Skeletal muscle cell (primary cell): ENCODE measurements around the gene PDE4C.

Experiments used
- DNase-seq: peaks from one replicate; pipeline ENCODE4 v3.0.0-alpha.2; 2010; ENCODE audit warnings: low read depth
- H3K4me3 ChIP-seq: 2 replicates; pipeline ENCODE4 v1.5.1; 2011; ENCODE audit warnings: low read depth, mild to moderate bottlenecking, control low read depth, low read length, moderate library complexity

PDE4C gene

DNA sequence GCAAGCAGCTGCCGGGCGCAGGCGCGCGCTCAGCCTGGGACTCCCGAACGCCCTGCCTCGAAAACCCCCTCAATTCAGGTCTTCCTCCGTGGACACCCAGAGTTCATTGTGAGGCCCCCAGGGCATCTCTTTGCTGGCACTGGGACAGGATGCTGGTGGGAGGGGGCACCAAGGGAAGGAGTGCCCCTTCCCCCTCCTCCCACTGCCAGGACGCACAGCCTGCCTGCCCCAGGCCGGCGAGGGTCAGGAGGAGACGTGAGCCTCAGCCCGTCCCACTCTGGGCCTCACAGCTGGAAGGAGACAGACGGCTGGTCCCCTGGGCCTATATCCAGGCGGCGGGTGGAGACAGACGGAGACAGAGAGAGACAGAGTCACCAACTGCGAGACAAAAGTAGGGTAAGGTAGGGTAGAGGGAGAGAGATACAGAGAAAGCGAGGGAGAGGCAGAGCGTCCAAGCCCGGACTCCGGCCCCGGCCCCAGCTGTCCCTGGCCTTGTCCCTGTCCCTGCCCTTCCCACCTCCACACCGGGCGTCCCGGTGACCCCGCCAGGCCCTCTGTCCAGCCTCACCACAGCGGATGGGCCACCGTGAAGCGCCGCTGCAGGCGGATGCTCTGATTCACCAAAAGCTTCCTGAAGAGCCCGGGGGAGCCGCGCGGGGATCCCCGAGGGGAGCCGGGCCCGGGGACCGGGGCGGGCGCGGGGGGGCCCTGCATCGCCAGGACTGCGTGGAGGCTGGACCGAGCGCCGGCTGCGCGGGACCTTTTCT lies at the start of gene PDE4C:
TSS of gene PDE4C (minus strand) at position 737 of the 767 bp plus-strand sequence. CDS start at position 714, 23 bp downstream.
- H3K4me3 ChIP-seq, result peak within 1 kb of the TSS; percentile 26
- DNase-seq, result no peak

DNA sequence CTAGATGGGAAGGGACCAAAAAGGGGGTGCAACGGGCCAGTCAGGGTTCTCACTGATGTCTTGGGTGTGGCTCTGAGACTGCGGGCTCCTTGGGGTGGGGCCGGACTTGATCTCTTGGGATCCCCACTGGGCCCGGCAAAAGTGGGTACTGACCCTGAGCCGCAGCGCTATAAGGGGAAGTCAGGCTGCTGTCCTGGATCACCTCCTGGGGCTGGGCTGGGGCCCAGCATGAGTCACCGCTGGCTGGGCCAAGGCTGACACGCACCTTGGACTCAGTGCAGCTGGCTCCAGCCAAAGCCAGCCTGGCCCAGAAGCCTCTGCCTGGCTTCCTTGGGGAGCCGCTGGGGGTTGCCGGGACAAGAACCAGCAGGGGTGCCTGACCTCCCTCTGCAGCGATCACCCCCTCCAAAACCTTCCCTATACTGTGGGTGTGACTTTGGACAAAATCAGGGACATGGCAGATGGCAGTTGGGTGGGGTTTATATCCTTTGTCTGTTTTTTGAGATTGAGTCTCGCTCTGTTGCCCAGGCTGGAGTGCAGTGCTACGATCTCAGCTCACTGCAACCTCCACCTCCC lies 48.6 kb upstream of the PDE4C start:
- no peak overlapping the region for H3K4me3 ChIP-seq
- DNase-seq, result peak; percentile 58

DNA sequence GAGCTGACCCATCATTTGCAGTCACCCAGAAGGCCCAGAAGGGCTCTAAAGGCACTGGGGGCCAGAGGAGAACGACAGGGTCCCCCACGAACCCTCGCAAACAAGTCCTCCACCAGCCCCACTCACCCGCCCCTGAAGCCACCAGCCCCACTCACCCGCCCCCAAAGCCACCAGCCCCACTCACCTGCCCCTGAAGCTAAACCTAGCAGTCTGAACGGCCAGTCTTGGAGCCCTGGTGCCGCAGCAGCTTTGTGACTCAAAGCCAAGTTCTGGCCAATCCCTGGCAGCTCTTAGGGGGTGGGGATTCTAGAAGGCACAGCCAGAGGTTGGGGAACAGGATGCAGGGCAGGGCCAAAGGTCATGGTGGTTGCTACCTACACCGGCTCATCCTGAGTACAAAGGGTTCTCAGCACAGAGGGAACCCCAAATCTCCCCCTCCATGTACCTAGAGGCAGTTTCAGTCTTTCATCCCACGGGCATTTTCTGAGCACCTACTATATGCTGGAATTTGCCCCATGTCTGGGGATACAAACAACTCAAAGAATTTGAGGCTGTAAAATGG lies 48.1 kb upstream of the PDE4C start, which contains the start of gene IQCN:
TSS of gene IQCN (minus strand) at position 234 of the 562 bp plus-strand sequence. CDS start 4,974 bp downstream, outside the sequence.
- no peak for DNase-seq
- no peak within 1 kb of the TSS for H3K4me3 ChIP-seq

DNA sequence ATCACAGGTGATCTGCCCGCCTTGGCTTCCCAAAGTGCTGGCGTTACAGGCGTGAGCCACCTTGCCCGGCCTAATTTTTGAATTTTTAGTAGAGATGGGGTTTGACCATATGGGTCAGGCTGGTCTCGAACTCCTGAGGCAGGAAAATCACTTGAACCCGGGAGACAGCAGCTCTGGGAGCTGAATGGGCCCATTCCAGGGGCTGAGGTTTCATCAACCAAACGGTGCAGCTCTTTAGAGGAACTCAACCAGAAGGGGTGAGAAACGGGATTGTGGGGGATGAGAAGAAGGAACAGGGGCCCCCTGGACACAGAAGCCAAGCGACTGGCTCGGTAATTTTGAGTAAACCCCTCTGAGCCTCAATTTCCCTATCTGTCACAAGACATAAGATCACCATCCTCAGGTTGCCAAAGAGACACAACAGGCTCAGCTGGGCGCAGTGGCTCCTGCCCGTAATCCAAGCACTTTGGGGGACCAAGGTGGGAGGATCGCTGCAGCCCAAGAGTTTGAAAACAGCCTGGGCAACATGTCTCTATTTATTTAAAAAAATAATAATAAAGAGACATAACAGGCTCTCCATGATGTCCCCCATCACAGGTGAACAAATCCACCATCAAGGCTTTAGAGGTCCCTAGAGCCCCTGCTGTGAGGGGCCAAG lies 47.5 kb upstream of the PDE4C start:
- DNase-seq, result no peak
- no peak overlapping the region for H3K4me3 ChIP-seq

DNA sequence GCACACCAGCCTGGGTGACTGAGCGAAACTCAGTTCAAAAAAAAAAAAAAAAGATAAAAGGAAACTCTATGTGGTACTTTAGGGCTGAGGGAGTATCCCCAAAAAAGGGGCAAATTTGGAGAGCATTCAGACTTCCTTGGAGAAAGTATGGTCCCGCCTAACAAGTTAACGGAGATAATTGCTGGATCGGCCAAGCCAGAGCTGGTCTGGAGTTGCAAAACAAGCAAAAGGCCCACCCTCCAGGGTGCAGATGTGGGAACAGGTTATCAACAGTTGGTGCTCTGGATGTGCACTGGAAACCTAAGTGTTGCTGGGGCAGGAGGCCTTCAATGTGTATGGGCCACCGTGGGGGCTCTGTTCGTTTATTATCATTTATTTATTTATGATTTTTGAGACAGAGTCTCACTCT lies 45.2 kb upstream of the PDE4C start:
- H3K4me3 ChIP-seq, result no peak overlapping the region
- DNase-seq, result no peak

DNA sequence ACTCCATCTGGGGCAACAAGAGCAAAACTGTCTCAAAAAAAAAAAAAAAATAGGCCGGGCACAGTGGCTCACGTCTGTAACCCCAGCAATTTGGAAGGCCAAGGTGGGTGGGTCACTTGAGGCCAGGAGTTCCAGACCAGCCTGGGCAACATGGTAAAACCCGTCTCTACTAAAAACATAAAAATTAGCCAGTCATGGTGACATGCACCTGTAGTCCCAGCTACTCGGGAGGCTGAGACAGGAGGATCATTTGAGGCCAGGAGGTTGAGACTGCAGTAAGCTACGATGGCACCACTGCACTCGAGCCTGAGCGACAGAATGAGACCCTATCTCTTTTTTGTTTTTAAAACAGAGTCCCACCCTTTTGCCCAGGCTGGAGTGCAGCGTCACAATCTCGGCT lies 44.1 kb upstream of the PDE4C start:
- DNase-seq, result no peak
- H3K4me3 ChIP-seq, result no peak overlapping the region

DNA sequence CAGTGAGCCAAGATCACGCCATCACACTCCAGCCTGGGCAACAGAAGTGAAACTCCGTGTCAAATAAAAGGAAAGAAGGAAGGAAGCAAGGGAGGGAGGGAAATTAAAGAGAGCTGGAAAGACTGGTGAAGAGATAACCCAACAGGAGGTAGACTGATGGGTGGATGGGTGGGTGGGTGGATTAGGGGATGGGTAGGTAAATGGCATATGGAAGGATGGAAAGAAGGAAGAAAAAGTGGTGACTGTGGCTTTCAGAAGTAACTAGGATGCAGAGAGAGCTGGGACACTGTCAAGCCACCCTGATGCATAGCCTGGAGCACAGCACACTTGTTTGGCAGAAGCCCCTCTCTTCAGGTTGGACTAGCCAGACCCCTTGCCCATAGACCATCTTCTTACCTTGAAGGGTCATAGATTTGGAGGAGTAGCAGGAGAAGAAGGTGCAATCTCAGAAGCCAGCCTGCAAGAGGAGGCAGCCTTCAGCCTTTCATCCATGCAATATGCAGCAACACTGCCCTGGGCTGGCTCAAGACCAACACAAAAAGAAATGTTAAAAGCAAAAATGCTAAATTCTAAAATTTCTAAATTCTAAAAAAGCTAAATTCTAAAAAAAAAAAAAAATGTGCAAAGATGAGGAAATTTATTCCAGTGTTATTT lies 43.0 kb upstream of the PDE4C start:
- no peak overlapping the region for H3K4me3 ChIP-seq
- DNase-seq, result no peak

DNA sequence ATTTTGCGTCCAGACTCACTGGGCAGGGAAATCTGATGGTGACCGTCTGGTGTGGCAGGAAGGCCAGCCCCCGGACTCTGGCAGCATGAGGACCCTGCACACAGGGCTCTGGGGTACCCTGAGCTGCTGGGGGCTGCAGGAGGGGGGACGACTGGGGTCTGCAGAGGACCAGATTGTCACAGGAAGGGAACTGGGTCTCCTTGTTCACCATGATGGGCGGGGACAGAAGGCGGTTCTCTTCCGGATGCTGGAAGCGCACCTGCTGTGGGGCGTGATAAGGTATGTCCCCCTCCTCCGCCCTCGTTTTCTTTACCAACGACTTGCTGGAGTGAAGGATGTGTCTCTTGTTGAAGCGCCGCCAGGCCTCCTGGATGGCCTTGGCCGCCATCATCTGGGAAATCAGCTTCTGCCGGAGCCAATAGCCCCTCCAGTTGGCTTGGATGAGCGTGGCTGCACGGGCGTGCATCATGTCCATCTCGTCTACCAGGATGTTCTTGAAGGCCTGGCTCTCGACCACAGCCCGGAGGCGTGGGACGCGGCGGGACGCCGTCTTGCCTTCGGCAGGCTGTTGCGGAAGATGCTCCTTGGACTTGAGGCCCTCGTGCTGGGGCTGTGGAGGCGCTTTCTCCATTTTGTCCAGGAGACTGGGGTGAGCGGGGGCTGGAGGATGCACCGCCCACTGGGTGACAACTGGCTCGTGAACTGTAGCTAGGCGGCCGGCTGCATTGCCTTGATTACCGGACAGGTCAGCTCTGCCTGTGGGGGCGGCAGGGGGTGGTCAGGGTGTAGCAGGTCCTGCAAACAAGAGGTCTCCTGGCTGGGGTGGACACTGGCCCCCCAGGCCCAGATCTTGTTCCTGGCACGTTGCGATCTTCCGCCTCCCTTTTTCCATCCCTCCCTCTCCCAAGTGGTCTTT lies 40.8 kb upstream of the PDE4C start:
- no peak for DNase-seq

DNA sequence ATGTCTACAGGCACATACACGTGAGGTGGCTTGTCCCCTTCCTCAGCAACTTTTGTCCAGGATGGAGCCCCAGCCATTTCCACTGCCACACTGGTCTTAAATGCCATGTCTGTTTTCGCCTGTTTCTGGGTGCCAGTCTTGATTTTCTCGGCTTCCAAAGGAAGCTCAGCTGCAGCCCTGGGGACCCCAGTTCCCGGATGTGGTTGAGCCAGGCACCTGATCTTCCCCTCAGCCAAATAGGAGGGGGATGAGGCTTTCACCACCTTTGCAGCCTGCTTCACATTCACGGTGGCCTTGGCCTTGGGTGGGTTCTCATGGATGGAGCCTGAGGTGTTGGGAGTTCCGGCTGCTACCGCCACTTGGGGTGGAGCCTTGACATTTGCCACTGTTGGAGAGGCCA lies 39.3 kb upstream of the PDE4C start:
- H3K4me3 ChIP-seq, result no peak overlapping the region
- no peak for DNase-seq

More for the DNA sequence above, 40.8 kb upstream of the PDE4C start:
- H3K4me3 ChIP-seq, result no peak overlapping the region

DNA sequence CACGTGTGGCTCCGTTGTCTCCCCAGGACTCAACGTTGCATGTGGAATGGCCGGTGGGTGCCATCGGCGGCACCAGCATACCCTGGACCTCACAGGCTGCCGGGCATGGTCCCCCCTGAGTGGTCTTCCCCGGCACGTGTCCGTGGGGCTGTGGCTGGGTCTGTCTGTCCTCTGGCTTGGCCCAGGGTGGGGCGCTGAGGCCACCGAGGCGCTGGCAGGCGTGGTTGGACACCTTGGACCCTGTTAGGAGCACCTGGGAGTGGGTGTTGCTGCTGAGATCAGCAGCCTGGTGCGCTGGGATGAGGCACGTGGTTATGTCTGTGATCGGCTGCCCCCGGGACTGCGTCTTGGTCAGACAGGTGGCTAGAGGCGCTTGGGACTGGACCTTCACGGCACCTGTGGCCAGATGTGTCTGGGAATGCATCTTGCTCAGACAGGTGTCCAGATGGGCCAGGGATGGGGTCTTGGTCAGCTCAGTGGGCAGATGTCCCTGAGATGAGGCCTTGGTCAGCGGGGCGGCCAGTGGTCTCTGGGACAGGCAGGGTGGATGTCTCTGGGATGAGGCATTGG lies 38.8 kb upstream of the PDE4C start:
- DNase-seq, result no peak
- H3K4me3 ChIP-seq, result no peak overlapping the region

DNA sequence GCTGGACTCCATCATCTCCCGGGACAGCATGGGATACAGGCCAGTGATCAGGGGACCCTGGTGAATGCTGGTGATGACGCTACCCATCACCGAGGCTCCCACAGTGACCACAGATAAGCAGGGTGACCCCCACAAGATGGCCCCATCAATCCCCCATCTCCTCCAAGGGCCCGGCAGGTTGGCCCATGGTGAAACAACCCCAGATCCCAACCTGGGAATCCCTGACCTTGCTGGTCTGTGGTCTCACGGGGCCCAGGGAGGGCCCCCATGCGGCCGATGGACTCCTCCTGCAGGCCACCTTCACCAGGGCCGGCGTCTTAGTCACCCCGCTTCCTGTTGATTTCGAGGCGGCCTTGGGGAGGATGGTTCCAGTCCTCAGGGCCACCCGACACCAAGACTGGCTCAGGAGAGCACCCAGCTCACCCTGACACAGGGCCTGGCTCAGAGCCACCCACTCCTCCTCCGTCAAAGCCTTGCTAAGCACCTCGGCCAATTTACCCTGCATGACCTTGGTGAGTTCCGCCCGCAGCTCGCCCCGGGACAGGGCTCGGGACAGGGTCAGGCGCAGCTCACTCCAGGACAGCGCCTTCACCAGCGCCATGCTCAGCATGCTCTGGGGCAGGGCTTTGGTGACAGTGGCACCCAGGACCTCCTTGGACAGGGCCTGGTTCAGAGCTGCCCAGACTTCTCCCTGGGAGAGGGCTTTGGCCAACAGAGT lies 38.1 kb upstream of the PDE4C start:
- no peak overlapping the region for H3K4me3 ChIP-seq
- DNase-seq, result no peak

DNA sequence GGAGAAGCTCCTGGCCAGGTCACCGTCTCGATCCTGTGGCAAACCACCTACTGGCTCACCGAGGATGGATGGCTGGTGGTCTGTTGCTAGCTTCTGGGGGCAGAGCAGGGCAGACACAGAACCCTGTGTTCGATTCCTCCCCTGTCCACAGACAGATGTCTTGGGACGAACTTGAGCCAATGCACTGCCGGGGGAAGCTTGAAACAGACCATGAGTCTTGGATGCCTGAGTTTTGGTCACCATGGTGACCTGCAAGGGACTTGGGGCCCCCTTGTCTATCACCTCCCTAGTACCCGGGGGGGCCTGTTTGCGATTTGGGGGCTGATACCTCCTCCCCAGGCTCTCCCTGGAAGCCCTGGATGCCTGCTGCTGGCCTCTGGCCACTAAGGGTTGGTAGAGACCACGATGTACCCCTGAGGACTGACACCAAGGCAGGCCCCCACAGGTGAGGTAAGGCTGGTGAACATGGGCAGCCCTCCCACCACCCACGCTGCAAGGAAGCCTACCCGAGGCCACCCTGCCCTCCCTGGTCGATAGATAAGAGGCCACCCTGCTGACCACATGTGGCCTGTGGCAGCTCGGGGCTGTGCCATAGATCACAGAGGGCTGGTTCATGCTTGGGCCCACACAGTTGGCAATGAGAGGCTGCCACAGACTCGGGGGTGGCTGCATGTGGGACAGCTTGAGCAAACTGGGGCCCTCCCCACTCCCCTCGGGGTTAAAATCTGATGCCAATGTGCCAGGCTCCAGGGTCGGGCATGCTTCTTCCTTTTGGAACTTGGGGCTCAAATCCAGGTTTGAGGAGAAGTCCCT lies 37.3 kb upstream of the PDE4C start:
- no peak overlapping the region for H3K4me3 ChIP-seq
- no peak for DNase-seq

DNA sequence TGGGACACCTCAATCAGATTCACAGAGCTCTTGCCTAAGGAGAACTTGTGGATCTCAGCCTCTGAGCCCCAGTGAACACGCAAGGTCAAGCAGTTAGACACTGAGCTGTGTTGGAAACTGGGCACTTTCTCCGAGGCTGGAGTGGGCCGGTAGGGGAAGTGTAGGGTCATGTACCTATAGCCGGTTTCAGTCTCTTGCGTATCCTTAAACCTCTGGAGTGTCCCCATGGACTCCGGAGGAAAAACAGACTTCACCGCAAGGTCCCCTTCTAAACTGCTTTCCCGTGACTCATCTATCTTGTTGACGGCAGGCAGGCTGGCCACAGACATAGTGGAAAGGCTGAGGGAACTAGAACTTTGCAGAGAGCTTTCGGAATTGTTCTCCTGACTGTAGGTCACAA lies 36.7 kb upstream of the PDE4C start:
- no peak overlapping the region for H3K4me3 ChIP-seq
- no peak for DNase-seq

DNA sequence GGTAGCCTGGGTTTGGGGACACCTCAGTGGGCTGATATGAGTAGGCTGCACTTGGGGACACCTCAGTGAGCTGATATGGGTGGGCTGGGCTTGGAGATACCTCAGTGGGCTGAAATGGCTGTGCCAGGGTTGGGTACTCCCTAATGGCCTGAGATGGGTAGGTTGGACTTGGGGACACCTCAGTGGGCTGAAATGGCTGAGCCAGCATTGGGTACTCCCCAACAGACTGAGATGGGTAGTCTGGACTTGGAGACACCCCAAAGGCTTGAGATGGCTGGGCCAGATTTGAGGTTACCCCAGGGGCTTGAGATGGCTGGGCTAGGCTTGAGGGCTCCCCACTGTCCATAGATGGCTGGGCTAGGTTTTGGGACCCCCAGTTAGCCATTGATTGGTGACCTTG lies 35.9 kb upstream of the PDE4C start:
- no peak for DNase-seq
- no peak overlapping the region for H3K4me3 ChIP-seq

DNA sequence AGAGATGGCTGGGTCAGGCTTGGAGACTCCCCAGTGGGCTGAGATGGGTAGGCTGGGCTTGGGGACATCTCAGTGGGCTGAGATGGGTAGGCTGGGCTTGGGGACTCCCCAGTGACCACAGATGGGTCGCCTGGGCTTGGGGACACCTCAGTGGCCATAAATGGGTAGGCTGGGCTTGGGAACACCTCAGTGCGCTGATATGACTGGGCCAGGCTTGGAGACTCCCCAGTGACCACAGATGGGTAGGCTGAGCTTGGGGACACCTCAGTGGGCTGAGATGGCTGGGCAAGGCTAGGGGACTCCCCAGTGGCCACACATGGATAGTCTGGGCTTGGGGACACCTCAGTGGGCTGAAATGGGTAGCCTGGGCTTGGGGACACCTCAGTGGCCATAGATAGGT lies 35.2 kb upstream of the PDE4C start:
- DNase-seq, result no peak
- H3K4me3 ChIP-seq, result no peak overlapping the region

DNA sequence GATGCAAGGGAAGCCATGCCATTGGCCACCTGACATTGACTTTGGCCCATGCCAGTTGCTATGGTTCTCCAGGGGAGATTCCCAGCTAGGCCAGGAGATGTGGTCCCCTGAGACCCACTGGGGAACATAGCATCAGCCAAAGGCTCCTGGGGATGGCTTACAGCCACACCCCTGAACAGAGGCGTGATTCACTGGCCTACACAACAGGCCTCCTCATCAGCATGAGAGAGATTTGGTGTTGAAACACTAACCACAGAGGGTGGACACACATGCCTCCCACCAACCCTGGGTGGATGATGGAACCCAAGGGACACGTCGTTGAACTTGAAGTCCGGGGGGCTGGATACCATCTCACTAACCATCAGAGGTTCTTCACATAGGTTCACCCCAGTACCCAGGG lies 33.7 kb upstream of the PDE4C start:
- no peak overlapping the region for H3K4me3 ChIP-seq
- DNase-seq, result no peak
